ENCODE data around the gene SEMA4D. TPM values are rescaled to one million over a fixed set of nuclear protein-coding genes. Genes with fewer than 3 reads are reported as not detected.

Gene SEMA4D
- total RNA-seq, 1 experiment from 2014 or later: 8.0 TPM

DNA sequence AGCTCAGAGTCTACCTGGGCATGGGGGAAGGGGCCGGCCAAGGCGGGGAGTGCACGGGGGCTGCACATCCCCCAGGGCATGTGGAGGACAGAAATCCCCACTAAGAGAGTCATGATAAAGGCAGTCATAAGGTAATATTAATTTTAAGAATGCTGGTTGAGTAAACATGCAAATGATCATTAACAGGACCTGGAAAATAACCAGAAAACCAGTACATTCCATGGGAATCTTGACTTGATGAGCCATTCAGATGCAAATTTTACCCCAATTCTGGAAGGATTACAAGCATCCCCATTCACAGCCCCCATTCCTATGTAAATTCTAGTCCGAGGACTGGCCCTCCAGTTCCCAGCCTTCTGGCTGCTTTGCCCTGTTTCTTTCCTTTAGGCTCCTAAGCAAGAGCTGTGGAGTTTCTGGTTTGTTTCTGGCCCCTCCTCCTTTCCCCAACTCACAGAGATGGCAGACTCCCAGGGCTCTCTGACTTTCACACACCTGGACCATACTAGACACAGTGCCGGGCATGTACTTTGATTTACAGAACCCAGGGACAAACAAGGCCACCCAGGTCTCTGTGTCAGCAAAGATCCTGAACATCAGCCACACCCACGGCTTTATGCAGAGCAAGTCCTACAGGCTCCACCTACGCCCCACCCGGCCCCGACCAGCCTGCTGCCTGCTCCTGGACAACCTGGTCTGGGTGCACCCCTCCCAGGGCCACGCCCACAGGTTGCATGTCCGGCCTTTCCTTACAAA, 62.7 kb downstream of the SEMA4D start:
- Histone ChIP-seq H3K27ac (ENCODE audit: low read length) (no peak overlapping the region), H3K9ac (ENCODE audit: low read length) (no peak overlapping the region), H3F3A (ENCODE audit: low read length, unreplicated experiment) (no peaks in the 10 kb centered on the region), H3K9me2 (replicated peaks; ENCODE audit: low read length) (no peaks in the 10 kb centered on the region), H3K79me2 (ENCODE audit: low read length) (no peaks in the 10 kb centered on the region), H3K9me3 (ENCODE audit: low read length) (no peaks in the 10 kb centered on the region), H3K36me3 (ENCODE audit: low read depth, low read length) (no peaks in the 10 kb centered on the region), H2AFZ (ENCODE audit: low read length) (peak overlapping the region; percentile 32; the same call in 1 of the 2 replicates), H4K20me1 (ENCODE audit: low read length) (no peaks in the 10 kb centered on the region), H3K27me3 (ENCODE audit: low read length) (no peaks in the 10 kb centered on the region), H3K4me1 (ENCODE audit: insufficient read depth, low read length) (peaks cover 20% of the 10 kb centered on the region), H3K4me2 (ENCODE audit: low read length) (peak overlapping the region; percentile 28; the same call in 1 of the 2 replicates), H3K4me3 (ENCODE audit: low read length) (no peak overlapping the region)
- intact Hi-C loops (cut with micrococcal nuclease): loop anchor here (10.0 kb wide), 1 partner anchor 260 kb away; the partner anchor contains the start of gene SHC3
- DNase-seq: peak; percentile 71
- peak; percentile 89 for ATAC-seq
- CTCF ChIA-PET: no interaction called here
- no TSS peak for BruUV-seq (replicated peaks)
- POLR2A ChIA-PET (ENCODE audit: unreplicated experiment): no interaction called here
- TF ChIP-seq, protein P1, sequence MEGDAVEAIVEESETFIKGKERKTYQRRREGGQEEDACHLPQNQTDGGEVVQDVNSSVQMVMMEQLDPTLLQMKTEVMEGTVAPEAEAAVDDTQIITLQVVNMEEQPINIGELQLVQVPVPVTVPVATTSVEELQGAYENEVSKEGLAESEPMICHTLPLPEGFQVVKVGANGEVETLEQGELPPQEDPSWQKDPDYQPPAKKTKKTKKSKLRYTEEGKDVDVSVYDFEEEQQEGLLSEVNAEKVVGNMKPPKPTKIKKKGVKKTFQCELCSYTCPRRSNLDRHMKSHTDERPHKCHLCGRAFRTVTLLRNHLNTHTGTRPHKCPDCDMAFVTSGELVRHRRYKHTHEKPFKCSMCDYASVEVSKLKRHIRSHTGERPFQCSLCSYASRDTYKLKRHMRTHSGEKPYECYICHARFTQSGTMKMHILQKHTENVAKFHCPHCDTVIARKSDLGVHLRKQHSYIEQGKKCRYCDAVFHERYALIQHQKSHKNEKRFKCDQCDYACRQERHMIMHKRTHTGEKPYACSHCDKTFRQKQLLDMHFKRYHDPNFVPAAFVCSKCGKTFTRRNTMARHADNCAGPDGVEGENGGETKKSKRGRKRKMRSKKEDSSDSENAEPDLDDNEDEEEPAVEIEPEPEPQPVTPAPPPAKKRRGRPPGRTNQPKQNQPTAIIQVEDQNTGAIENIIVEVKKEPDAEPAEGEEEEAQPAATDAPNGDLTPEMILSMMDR (conservative IDR thresholded peaks at IDR 0.05; ENCODE audit: low read depth, low read length): no peak
- TF ChIP-seq EZH2phosphoT487 (IDR thresholded peaks at IDR 0.05; ENCODE audit: borderline replicate concordance, low read length) (no peak), EZH2 (IDR thresholded peaks at IDR 0.05; ENCODE audit: low read length, unreplicated experiment) (no peak)

DNA sequence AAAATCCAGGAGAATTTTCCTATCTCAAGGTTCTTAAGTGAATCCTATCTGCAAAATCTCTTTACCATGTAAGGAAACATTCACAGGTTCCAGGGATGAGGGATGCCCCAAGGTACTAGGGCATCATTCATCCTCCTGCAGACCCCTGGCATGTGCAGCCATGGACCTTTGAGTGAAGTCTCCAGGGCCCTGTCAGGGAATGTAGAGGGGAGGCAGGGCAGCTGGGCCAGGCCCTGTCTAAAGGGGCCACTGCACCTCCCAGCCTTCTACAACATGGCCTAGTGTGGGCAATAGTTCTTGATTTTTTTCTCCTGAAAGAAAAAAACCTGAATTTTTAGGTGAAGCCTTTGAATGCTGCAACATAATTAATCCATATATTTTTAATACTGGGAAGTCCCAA, 63.3 kb downstream of the SEMA4D start:
- POLR2A ChIA-PET (ENCODE audit: unreplicated experiment): no interaction called here
- Histone ChIP-seq H3K4me3 (ENCODE audit: low read length) (no peak overlapping the region), H3K9me2 (replicated peaks; ENCODE audit: low read length) (no peaks in the 10 kb centered on the region), H2AFZ (ENCODE audit: low read length) (no peak overlapping the region), H3K9ac (ENCODE audit: low read length) (no peak overlapping the region), H3K9me3 (ENCODE audit: low read length) (no peaks in the 10 kb centered on the region), H4K20me1 (ENCODE audit: low read length) (no peaks in the 10 kb centered on the region), H3K79me2 (ENCODE audit: low read length) (no peaks in the 10 kb centered on the region), H3K4me1 (ENCODE audit: insufficient read depth, low read length) (peaks cover 20% of the 10 kb centered on the region), H3F3A (ENCODE audit: low read length, unreplicated experiment) (no peaks in the 10 kb centered on the region), H3K36me3 (ENCODE audit: low read depth, low read length) (no peaks in the 10 kb centered on the region), H3K27me3 (ENCODE audit: low read length) (no peaks in the 10 kb centered on the region), H3K27ac (ENCODE audit: low read length) (no peak overlapping the region), H3K4me2 (ENCODE audit: low read length) (no peak overlapping the region)
- DNase-seq (no peak), ATAC-seq (no peak)
- intact Hi-C loops (cut with micrococcal nuclease): loop anchor here (10.0 kb wide), 1 partner anchor 260 kb away; the partner anchor contains the start of gene SHC3
- no TSS peak for BruUV-seq (replicated peaks)
- CTCF ChIA-PET: no interaction called here
- TF ChIP-seq, protein P1 (conservative IDR thresholded peaks at IDR 0.05; ENCODE audit: low read depth, low read length): no peak
- TF ChIP-seq EZH2 (IDR thresholded peaks at IDR 0.05; ENCODE audit: low read length, unreplicated experiment) (no peak), EZH2phosphoT487 (IDR thresholded peaks at IDR 0.05; ENCODE audit: borderline replicate concordance, low read length) (no peak)

DNA sequence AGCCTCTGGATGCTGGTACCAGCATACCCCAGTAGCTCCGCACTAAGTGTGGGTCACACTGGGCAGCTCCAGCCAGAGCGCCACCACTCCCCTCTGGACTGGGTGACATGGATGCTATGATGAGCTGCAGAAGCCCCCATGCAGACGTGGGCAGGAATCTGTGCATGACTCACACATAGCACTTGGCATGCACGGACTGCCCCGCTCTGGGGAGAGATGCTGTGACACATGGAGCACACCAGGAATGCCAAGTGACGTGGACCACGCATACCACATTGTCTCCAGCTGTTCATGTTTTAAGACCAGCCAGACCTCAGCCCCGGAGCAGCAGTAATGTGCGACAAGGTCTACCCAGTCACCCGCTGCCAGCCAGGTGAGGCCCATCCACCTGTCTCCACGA, 64.1 kb downstream of the SEMA4D start:
- Histone ChIP-seq H3K27me3 (ENCODE audit: low read length) (no peaks in the 10 kb centered on the region), H3K27ac (ENCODE audit: low read length) (no peak overlapping the region), H3K9me3 (ENCODE audit: low read length) (no peaks in the 10 kb centered on the region), H3K9me2 (replicated peaks; ENCODE audit: low read length) (no peaks in the 10 kb centered on the region), H3K79me2 (ENCODE audit: low read length) (no peaks in the 10 kb centered on the region), H4K20me1 (ENCODE audit: low read length) (no peaks in the 10 kb centered on the region), H2AFZ (ENCODE audit: low read length) (no peak overlapping the region), H3K9ac (ENCODE audit: low read length) (no peak overlapping the region), H3K4me2 (ENCODE audit: low read length) (no peak overlapping the region), H3K4me3 (ENCODE audit: low read length) (no peak overlapping the region), H3K36me3 (ENCODE audit: low read depth, low read length) (no peaks in the 10 kb centered on the region), H3K4me1 (ENCODE audit: insufficient read depth, low read length) (peaks cover 20% of the 10 kb centered on the region), H3F3A (ENCODE audit: low read length, unreplicated experiment) (no peaks in the 10 kb centered on the region)
- intact Hi-C loops (cut with micrococcal nuclease): loop anchor here (10.0 kb wide), 1 partner anchor 259 kb away; the partner anchor contains the start of gene SHC3
- CTCF ChIA-PET: no interaction called here
- ATAC-seq (no peak), DNase-seq (no peak)
- POLR2A ChIA-PET (ENCODE audit: unreplicated experiment): no interaction called here
- BruUV-seq (replicated peaks): no TSS peak
- TF ChIP-seq, protein P1 (conservative IDR thresholded peaks at IDR 0.05; ENCODE audit: low read depth, low read length): no peak
- TF ChIP-seq EZH2phosphoT487 (IDR thresholded peaks at IDR 0.05; ENCODE audit: borderline replicate concordance, low read length) (no peak), EZH2 (IDR thresholded peaks at IDR 0.05; ENCODE audit: low read length, unreplicated experiment) (no peak)
